ENCODE results near the gene MAGI3. TPM values are rescaled to one million over a fixed set of nuclear protein-coding genes. Genes with fewer than 3 reads are reported as not detected.
"Not testable (repeated sequence)": the region's sequence is repeated elsewhere in the genome, so short reads cannot be mapped to it uniquely, and the experiment has no call there.

MAGI3 gene
- polyA plus RNA-seq, 2 of the 4 experiments (the other 2 are of a cell fraction), result 3.8 to 7.9 TPM

- no peak for FAIRE-seq
- Histone ChIP-seq H3K4me1 (no peaks in the 10 kb centered on the region), H3K9me3 (no peaks in the 10 kb centered on the region), H3K4me2 (no peak overlapping the region), H3K4me3 (no peak overlapping the region), H3K27ac (no peak overlapping the region)
- POLR2A ChIA-PET, result no interaction called here
- no peak for DNase-seq (ENCODE audit: low read depth in 1 of 2, low spot score in 1 of 2)
- CTCF ChIA-PET, result no interaction called here
- ATAC-seq, result no peak
- TF ChIP-seq ZNF302 (CRISPR knock-in tag; IDR thresholded peaks at IDR 0.05), result no peak
- no peak for TF ChIP-seq HOXB5 (CRISPR knock-in tag; IDR thresholded peaks at IDR 0.05)
- no peak for TF ChIP-seq CTCF (IDR thresholded peaks at IDR 0.05)
- no peak for TF ChIP-seq HEYL (CRISPR knock-in tag; IDR thresholded peaks at IDR 0.05)
- TF ChIP-seq MAZ (IDR thresholded peaks at IDR 0.05; ENCODE audit: borderline replicate concordance, low read depth, low read length), result no peak
- TF ChIP-seq NR3C1 (IDR thresholded peaks at IDR 0.05), result no peak
- TF ChIP-seq, protein P1, sequence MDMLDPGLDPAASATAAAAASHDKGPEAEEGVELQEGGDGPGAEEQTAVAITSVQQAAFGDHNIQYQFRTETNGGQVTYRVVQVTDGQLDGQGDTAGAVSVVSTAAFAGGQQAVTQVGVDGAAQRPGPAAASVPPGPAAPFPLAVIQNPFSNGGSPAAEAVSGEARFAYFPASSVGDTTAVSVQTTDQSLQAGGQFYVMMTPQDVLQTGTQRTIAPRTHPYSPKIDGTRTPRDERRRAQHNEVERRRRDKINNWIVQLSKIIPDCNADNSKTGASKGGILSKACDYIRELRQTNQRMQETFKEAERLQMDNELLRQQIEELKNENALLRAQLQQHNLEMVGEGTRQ (IDR thresholded peaks at IDR 0.05), result no peak
- no peak for TF ChIP-seq HDAC2 (IDR thresholded peaks at IDR 0.05)
- TF ChIP-seq JUN (IDR thresholded peaks at IDR 0.05), result no peak
- TF ChIP-seq RCOR1 (IDR thresholded peaks at IDR 0.05; ENCODE audit: low read depth, low read length), result no peak
- TF ChIP-seq SREBF2 (IDR thresholded peaks at IDR 0.05), result no peak
- no peak for TF ChIP-seq ZC3H11A (IDR thresholded peaks at IDR 0.05)
- TF ChIP-seq MAFK (IDR thresholded peaks at IDR 0.05; ENCODE audit: partially characterized antibody), result no peak
- TF ChIP-seq RAD21 (conservative IDR thresholded peaks at IDR 0.05 in 1 of 2, IDR thresholded peaks at IDR 0.05 in 1 of 2), result no peak
- TF ChIP-seq FOSL2 (IDR thresholded peaks at IDR 0.05), result no peak
- TF ChIP-seq FOSL2 (CRISPR knock-in tag; IDR thresholded peaks at IDR 0.05), result no peak
- no peak for TF ChIP-seq ESRRA (IDR thresholded peaks at IDR 0.05; ENCODE audit: borderline replicate concordance, low read length)
Measured at GRCh38 chr1:113467991-113468390, 77.7 kb downstream of the MAGI3 start.

GRCh38 chr1:113478427-113479195 lies 88.3 kb downstream of the MAGI3 start:
- TF ChIP-seq CEBPB (IDR thresholded peaks at IDR 0.05), result 0 out of 4 replicates have a peak, but pooled peaks of 1 of the 2 experiments have one; percentile 4
- 90% methylated on average over 6 of the region's 10 CpGs for WGBS (ENCODE audit: missing lambda C conversion rate)
- DNase-seq (ENCODE audit: low read depth in 1 of 2, low spot score in 1 of 2); H3K27ac ChIP-seq; CTCF ChIA-PET; H3K4me2 ChIP-seq; FAIRE-seq; ATAC-seq; POLR2A ChIA-PET; H3K4me3 ChIP-seq; H3K4me1 ChIP-seq; H3K9me3 ChIP-seq: not testable (repeated sequence)

DNA sequence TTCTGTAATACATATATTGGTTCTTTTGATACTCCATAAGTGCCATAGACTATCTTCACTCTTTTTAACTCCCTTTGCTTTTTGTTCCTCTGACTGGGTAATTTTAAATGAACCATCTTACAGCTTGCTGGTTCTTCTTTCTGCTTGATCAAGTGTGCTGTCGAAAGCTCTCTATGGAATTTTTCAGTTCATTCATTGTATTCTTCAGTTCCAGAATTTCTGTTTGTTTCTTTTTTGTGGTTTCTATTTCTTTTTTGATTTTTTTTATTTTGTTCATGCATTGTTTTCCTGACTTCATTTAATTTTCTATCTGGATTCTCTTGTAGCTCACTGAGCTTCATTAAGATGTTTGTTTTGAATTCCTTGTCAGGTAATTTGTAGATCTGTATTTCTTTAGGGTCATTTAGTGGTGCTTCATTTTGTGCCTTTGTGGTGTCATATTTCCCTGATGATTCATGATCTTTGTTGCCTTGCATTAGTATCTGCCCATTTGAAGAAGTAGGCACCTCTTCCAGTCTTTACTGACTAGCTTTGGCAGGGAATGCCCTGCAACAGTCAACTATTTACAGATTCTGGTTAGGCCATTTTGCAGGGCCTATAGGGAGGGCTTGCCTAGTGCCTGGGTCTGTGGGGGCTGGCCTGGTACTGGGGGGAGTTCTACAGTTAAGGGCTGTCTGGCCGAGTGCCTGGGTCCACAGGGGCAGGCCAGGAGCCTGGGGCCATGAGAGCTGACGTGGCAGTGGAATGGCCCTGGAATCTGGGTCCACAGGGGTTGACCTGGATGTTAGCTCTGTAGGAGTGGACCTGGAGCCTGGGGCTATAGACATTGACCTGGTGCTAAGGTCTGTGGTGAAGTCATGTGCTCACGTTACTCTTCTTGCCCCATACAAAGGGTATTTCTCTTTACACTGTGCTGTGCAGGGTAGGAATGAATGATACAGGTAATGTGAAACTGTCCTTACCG lies 89.7 kb downstream of the MAGI3 start:
- Histone ChIP-seq H3K4me2 (no peak overlapping the region), H3K4me1 (no peaks in the 10 kb centered on the region), H3K27ac (no peak overlapping the region), H3K9me3 (peaks cover 9% of the 10 kb centered on the region), H3K4me3 (no peak overlapping the region)
- ATAC-seq, result no peak
- 93% methylated on average over 3 of the region's 5 CpGs for WGBS (ENCODE audit: missing lambda C conversion rate)
- POLR2A ChIA-PET, result no interaction called here
- no peak for FAIRE-seq
- peak in 1 of 2 experiments; percentile 7 for DNase-seq (ENCODE audit: low read depth in 1 of 2, low spot score in 1 of 2)
- CTCF ChIA-PET, result no interaction called here
- TF ChIP-seq CTCF (IDR thresholded peaks at IDR 0.05) (no peak), CHD2 (IDR thresholded peaks at IDR 0.05; ENCODE audit: low read length, partially characterized antibody) (no peak), JUN (IDR thresholded peaks at IDR 0.05) (no peak), KDM1A (IDR thresholded peaks at IDR 0.05; ENCODE audit: low read depth) (no peak)
- TF ChIP-seq, protein P2, sequence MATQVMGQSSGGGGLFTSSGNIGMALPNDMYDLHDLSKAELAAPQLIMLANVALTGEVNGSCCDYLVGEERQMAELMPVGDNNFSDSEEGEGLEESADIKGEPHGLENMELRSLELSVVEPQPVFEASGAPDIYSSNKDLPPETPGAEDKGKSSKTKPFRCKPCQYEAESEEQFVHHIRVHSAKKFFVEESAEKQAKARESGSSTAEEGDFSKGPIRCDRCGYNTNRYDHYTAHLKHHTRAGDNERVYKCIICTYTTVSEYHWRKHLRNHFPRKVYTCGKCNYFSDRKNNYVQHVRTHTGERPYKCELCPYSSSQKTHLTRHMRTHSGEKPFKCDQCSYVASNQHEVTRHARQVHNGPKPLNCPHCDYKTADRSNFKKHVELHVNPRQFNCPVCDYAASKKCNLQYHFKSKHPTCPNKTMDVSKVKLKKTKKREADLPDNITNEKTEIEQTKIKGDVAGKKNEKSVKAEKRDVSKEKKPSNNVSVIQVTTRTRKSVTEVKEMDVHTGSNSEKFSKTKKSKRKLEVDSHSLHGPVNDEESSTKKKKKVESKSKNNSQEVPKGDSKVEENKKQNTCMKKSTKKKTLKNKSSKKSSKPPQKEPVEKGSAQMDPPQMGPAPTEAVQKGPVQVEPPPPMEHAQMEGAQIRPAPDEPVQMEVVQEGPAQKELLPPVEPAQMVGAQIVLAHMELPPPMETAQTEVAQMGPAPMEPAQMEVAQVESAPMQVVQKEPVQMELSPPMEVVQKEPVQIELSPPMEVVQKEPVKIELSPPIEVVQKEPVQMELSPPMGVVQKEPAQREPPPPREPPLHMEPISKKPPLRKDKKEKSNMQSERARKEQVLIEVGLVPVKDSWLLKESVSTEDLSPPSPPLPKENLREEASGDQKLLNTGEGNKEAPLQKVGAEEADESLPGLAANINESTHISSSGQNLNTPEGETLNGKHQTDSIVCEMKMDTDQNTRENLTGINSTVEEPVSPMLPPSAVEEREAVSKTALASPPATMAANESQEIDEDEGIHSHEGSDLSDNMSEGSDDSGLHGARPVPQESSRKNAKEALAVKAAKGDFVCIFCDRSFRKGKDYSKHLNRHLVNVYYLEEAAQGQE (IDR thresholded peaks at IDR 0.05), result no peak
- TF ChIP-seq, protein P3, sequence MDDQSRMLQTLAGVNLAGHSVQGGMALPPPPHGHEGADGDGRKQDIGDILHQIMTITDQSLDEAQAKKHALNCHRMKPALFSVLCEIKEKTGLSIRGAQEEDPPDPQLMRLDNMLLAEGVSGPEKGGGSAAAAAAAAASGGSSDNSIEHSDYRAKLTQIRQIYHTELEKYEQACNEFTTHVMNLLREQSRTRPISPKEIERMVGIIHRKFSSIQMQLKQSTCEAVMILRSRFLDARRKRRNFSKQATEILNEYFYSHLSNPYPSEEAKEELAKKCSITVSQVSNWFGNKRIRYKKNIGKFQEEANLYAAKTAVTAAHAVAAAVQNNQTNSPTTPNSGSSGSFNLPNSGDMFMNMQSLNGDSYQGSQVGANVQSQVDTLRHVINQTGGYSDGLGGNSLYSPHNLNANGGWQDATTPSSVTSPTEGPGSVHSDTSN (IDR thresholded peaks at IDR 0.05), result no peak

All from A549 (cell line).